ENCODE results near the gene PIAS3. TPM values are rescaled to one million over a fixed set of nuclear protein-coding genes. Genes with fewer than 3 reads are reported as not detected.

PIAS3 gene
- total and polyA plus RNA-seq, 2 donors (not counting 3 experiments of a cell fraction or from before 2014, with no cell fraction given), result 50.1 to 71.8 TPM

GRCh38 chr1:145846201-145846612 is 12.7 kb downstream of the PIAS3 start:
- H3K27me3 ChIP-seq (ENCODE audit: control insufficient read depth in 2 of 2, insufficient read depth in 2 of 2, low read length in 2 of 2), result no peaks in the 10 kb centered on the region
- CTCF ChIA-PET, result interaction anchor here (1.0 to 9.1 kb wide), 21 partner anchors 11 to 205 kb away, joined by 3 to 154 read pairs (median 13); partner anchors contain the start of genes ANKRD34A, ANKRD35, ITGA10 and LIX1L
- peak overlapping the region; percentile 69 for H2AFZ ChIP-seq (ENCODE audit: low read depth, low read length)
- H3K9me3 ChIP-seq (replicated peaks; ENCODE audit: control insufficient read depth, insufficient read depth, low read length), result no peaks in the 10 kb centered on the region
- no peaks in the 10 kb centered on the region for H3K79me2 ChIP-seq (ENCODE audit: control insufficient read depth, insufficient read depth, low read length)
- TF ChIP-seq JUN (IDR thresholded peaks at IDR 0.05; ENCODE audit: borderline replicate concordance, insufficient read depth, insufficient read length, low read depth), result no peak
- TF ChIP-seq, protein P1, sequence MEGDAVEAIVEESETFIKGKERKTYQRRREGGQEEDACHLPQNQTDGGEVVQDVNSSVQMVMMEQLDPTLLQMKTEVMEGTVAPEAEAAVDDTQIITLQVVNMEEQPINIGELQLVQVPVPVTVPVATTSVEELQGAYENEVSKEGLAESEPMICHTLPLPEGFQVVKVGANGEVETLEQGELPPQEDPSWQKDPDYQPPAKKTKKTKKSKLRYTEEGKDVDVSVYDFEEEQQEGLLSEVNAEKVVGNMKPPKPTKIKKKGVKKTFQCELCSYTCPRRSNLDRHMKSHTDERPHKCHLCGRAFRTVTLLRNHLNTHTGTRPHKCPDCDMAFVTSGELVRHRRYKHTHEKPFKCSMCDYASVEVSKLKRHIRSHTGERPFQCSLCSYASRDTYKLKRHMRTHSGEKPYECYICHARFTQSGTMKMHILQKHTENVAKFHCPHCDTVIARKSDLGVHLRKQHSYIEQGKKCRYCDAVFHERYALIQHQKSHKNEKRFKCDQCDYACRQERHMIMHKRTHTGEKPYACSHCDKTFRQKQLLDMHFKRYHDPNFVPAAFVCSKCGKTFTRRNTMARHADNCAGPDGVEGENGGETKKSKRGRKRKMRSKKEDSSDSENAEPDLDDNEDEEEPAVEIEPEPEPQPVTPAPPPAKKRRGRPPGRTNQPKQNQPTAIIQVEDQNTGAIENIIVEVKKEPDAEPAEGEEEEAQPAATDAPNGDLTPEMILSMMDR (IDR thresholded peaks at IDR 0.05; ENCODE audit: extremely low read depth in 1 of 2, insufficient read depth in 1 of 2, low read depth in 1 of 2, low read length in 2 of 2), result peak; percentile 54 to 63
- TF ChIP-seq MYC (IDR thresholded peaks at IDR 0.05; ENCODE audit: low read depth, low read length), result no peak
- intact Hi-C loops (cut with micrococcal nuclease), result loop anchor here (1.0 kb wide), 2 partner anchors 64 to 167 kb away; partner anchors contain the start of gene ITGA10
- peak; percentile 71 for FAIRE-seq
- peak; percentile 46 for DNase-seq (ENCODE audit: low read depth, low spot score)
- peaks cover 18 to 32% of the 10 kb centered on the region in 2 experiments for H3K36me3 ChIP-seq (ENCODE audit: control insufficient read depth in 2 of 2, extremely low read depth in 1 of 2, insufficient read depth in 2 of 2, low read length in 2 of 2)
- H3K4me3 ChIP-seq (replicated peaks in 1 of 3; ENCODE audit: insufficient read depth in 1 of 3, low read depth in 1 of 3, low read length in 3 of 3), result peak overlapping the region in 2 of 3 experiments; percentile 58 to 59
- POLR2A ChIA-PET, result interaction anchor here (0.6 to 3.0 kb wide), 3 partner anchors 13 to 166 kb away, joined by 3 to 13 read pairs (median 7); partner anchors contain the start of genes PIAS3 and RBM8A
- BruUV-seq (replicated peaks), result no TSS peak
- H3K9me1 ChIP-seq (replicated peaks; ENCODE audit: control insufficient read depth, extremely low read depth, insufficient read depth, low read length), result no peaks in the 10 kb centered on the region
- H3K4me2 ChIP-seq (ENCODE audit: insufficient read depth, low read length), result peak overlapping the region; percentile 79
- peak overlapping the region; percentile 28 for H3K27ac ChIP-seq (ENCODE audit: insufficient read depth, low read depth, low read length)
- peaks cover 24% of the 10 kb centered on the region for H3K4me1 ChIP-seq (ENCODE audit: control insufficient read depth, extremely low read depth, insufficient read depth, low read length)
- H4K20me1 ChIP-seq (replicated peaks; ENCODE audit: control insufficient read depth, extremely low read depth, insufficient read depth, low read length), result no peaks in the 10 kb centered on the region
- H3K9ac ChIP-seq (replicated peaks; ENCODE audit: extremely low read depth, insufficient read depth, low read length), result peak overlapping the region; percentile 71
- dilution Hi-C loops (cut with MboI; ENCODE audit: extremely low pct_ligation_motif_present, low sequenced_read_pairs), result no loop called here
